Endothelial cell of umbilical vein (primary cell): ENCODE results near the gene CAV1.

Experiments
- EZH2 ChIP-seq: IDR thresholded peaks from 2 replicates; pipeline ENCODE4 v1.6.1; 2012; ENCODE audit warnings: borderline replicate concordance, low read depth, mild to moderate bottlenecking, moderate library complexity, low read length, inconsistent platforms; ENCODE audit not compliant: severe bottlenecking
- POLR2A ChIP-seq: IDR thresholded peaks from 2 replicates; pipeline ENCODE4 v1.6.1; 2012; ENCODE audit warnings: low read depth, mild to moderate bottlenecking, control low read depth, low read length
- POLR2AphosphoS5 ChIP-seq: IDR thresholded peaks from 2 replicates; pipeline ENCODE4 v1.6.1; 2012; ENCODE audit warnings: low read depth, mild to moderate bottlenecking, control low read depth, low read length, moderate library complexity; ENCODE audit not compliant: insufficient read depth
- TF ChIP-seq, protein P1 (sequence below), 2 donors: IDR thresholded peaks; 1 replicate in 1 of 2; 2 replicates in 1 of 2; pipeline ENCODE4 v1.5.1; 2011; ENCODE audit warnings: low read length in 2 of 2, mild to moderate bottlenecking in 2 of 2, moderate library complexity in 2 of 2, control low read depth in 1 of 2, inconsistent platforms in 1 of 2, low read depth in 1 of 2; ENCODE audit not compliant: insufficient read depth in 1 of 2; ENCODE audit errors: extremely low read depth in 1 of 2

GRCh38 chr7:116492654-116493109 is 32.2 kb upstream of the CAV1 start:
- TF ChIP-seq, protein P1, sequence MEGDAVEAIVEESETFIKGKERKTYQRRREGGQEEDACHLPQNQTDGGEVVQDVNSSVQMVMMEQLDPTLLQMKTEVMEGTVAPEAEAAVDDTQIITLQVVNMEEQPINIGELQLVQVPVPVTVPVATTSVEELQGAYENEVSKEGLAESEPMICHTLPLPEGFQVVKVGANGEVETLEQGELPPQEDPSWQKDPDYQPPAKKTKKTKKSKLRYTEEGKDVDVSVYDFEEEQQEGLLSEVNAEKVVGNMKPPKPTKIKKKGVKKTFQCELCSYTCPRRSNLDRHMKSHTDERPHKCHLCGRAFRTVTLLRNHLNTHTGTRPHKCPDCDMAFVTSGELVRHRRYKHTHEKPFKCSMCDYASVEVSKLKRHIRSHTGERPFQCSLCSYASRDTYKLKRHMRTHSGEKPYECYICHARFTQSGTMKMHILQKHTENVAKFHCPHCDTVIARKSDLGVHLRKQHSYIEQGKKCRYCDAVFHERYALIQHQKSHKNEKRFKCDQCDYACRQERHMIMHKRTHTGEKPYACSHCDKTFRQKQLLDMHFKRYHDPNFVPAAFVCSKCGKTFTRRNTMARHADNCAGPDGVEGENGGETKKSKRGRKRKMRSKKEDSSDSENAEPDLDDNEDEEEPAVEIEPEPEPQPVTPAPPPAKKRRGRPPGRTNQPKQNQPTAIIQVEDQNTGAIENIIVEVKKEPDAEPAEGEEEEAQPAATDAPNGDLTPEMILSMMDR (IDR thresholded peaks at IDR 0.05; ENCODE audit: extremely low read depth in 1 of 2, insufficient read depth in 1 of 2, low read depth in 1 of 2, low read length in 2 of 2): no peak
- no peak for TF ChIP-seq POLR2AphosphoS5
- TF ChIP-seq EZH2: no peak
- no peak for TF ChIP-seq POLR2A
